HCT116 (cell line): ENCODE measurements around the gene DHX30. TPM values are rescaled to one million over a fixed set of nuclear protein-coding genes. Genes with fewer than 3 reads are reported as not detected.
A peak's percentile ranks its signal among the peaks of the same experiment; 100 is the strongest.

ENCODE experiments used
- ATAC-seq: fragments of 200-7000 bp; cut with Tn5 transposase; 2 replicates; pipeline ENCODE4 v1.9.1; 2020; ENCODE audit warnings: mild to moderate bottlenecking, moderate library complexity
- BruUV-seq: library from RNA; stranded (reverse); fragments of 400-500 nt; replicated peaks from 2 replicates; lab custom pipeline; 2021; lab: Mats Ljungman, UMichigan
- CTCF ChIA-PET: fragments of 300-600 bp; sonication (Branson Sonifier 250); formaldehyde crosslinking; loops from one replicate; lab custom pipeline; 2021; ENCODE audit warnings: antibody characterized with exemption; lab: Charles Lee
- POLR2A ChIA-PET: fragments of 300-600, 350-600 bp; sonication (Branson Sonifier 250); formaldehyde crosslinking; loops from one replicate; lab custom pipeline; 2021; ENCODE audit warnings: antibody characterized with exemption; lab: Charles Lee
- RAD21 ChIA-PET, 2 experiments: fragments of 300-600 bp; sonication (Branson Sonifier 250); formaldehyde crosslinking; loops; one replicate each; lab custom pipeline; 2023; ENCODE audit warnings: low total read pairs in 2 of 2; ENCODE audit not compliant: uncharacterized antibody in 2 of 2, unreplicated experiment in 2 of 2, low non-redundant PET in 1 of 2; lab: Charles Lee
- DNase-seq: peaks from one replicate; pipeline ENCODE4 v3.0.0-alpha.2; 2010; ENCODE audit warnings: low read depth, low spot score
- H2AFZ ChIP-seq: fragments of 200-600 bp; shearing (Covaris generic), sonication (generic); 2 replicates; pipeline ENCODE4 v1.6.1; 2017; ENCODE audit warnings: low read depth, mixed run types, mixed read lengths, antibody characterized with exemption, low read length; ENCODE audit not compliant: poor library complexity, severe bottlenecking
- H3K27ac ChIP-seq: 2 replicates; pipeline ENCODE4 v1.5.1; 2012; ENCODE audit warnings: low read depth, low read length
- H3K27me3 ChIP-seq: fragments of 200-600 bp; sonication (generic); 2 replicates; pipeline ENCODE4 v1.6.1; 2016; ENCODE audit warnings: mixed run types, low read length, mixed read lengths; ENCODE audit not compliant: insufficient read depth
- H3K36me3 ChIP-seq, 2 experiments: fragments of 200-500 bp in 1 of 2; fragments of 200-600 bp in 1 of 2; sonication (Bioruptor generic) in 1 of 2; sonication (generic) in 1 of 2; 2 replicates each; pipeline versions ENCODE4 v1.5.1 to v1.6.1; 2014 to 2016; ENCODE audit warnings: low read length in 2 of 2, inconsistent platforms in 1 of 2, mixed read lengths in 1 of 2, mixed run types in 1 of 2; ENCODE audit not compliant: insufficient read depth in 2 of 2, control insufficient read depth in 1 of 2
- H3K4me1 ChIP-seq, 2 experiments: fragments of 200-600 bp in 1 of 2; sonication (generic) in 1 of 2; 2 replicates each; pipeline versions ENCODE4 v1.5.1 to v1.6.1; 2012 to 2017; ENCODE audit warnings: low read length in 2 of 2, inconsistent platforms in 1 of 2, mild to moderate bottlenecking in 1 of 2, mixed read lengths in 1 of 2, mixed run types in 1 of 2, moderate library complexity in 1 of 2; ENCODE audit not compliant: insufficient read depth in 2 of 2, control insufficient read depth in 1 of 2
- H3K4me2 ChIP-seq: fragments of 200-600 bp; sonication (generic); 2 replicates; pipeline ENCODE4 v1.6.1; 2017; ENCODE audit warnings: mixed run types, low read length, mixed read lengths
- H3K4me3 ChIP-seq, 2 experiments: fragments of 200-600 bp in 1 of 2; sonication (generic) in 1 of 2; replicated peaks in 1 of 2; 2 replicates each; pipeline ENCODE4 v1.5.1; 2011 to 2016; ENCODE audit warnings: low read length in 2 of 2, control low read depth in 1 of 2, low read depth in 1 of 2, mild to moderate bottlenecking in 1 of 2, mixed read lengths in 1 of 2, mixed run types in 1 of 2
- H3K79me2 ChIP-seq: fragments of 200-600 bp; sonication (generic); 2 replicates; pipeline ENCODE4 v1.6.1; 2017; ENCODE audit warnings: mild to moderate bottlenecking, mixed run types, low read length, moderate library complexity, mixed read lengths; ENCODE audit not compliant: insufficient read depth
- H3K9ac ChIP-seq: fragments of 200-600 bp; sonication (generic); 2 replicates; pipeline ENCODE4 v1.6.1; 2016; ENCODE audit warnings: low read length, mixed read lengths
- H3K9me2 ChIP-seq: fragments of 200-600 bp; sonication (generic), shearing (Covaris generic); 2 replicates; pipeline ENCODE4 v1.6.1; 2017; ENCODE audit warnings: mixed run types, mild to moderate bottlenecking, moderate library complexity; ENCODE audit not compliant: insufficient read depth
- H3K9me3 ChIP-seq, 2 experiments: fragments of 200-500 bp in 1 of 2; fragments of 200-600 bp in 1 of 2; sonication (Bioruptor generic) in 1 of 2; sonication (generic) in 1 of 2; 2 replicates each; pipeline ENCODE4 v1.6.1; 2014 to 2017; ENCODE audit warnings: low read length in 2 of 2, mixed read lengths in 2 of 2, inconsistent platforms in 1 of 2, low read depth in 1 of 2, mild to moderate bottlenecking in 1 of 2, mixed run types in 1 of 2, moderate library complexity in 1 of 2; ENCODE audit not compliant: control insufficient read depth in 1 of 2, insufficient read depth in 1 of 2
- H4K20me1 ChIP-seq: fragments of 200-600 bp; sonication (generic), shearing (Covaris generic); 2 replicates; pipeline ENCODE4 v1.6.1; 2017; ENCODE audit warnings: mixed run types, mild to moderate bottlenecking, moderate library complexity; ENCODE audit not compliant: insufficient read depth
- CBX3 ChIP-seq: IDR thresholded peaks from 2 replicates; pipeline ENCODE4 v1.6.1; 2012; ENCODE audit warnings: low read depth
- ELF1 ChIP-seq: IDR thresholded peaks from 2 replicates; pipeline ENCODE4 v1.6.1; 2012; ENCODE audit warnings: low read depth, borderline replicate concordance
- FOSL1 ChIP-seq: IDR thresholded peaks from 2 replicates; pipeline ENCODE4 v1.6.1; 2012; ENCODE audit warnings: low read depth
- YY1 ChIP-seq: IDR thresholded peaks from 2 replicates; pipeline ENCODE4 v1.6.1; 2011; ENCODE audit warnings: low read length, low read depth, moderate library complexity, mild to moderate bottlenecking; ENCODE audit not compliant: insufficient replicate concordance; ENCODE audit errors: extremely low read depth
- ZFX ChIP-seq: fragments of 450-650 bp; IDR thresholded peaks from 2 replicates; pipeline ENCODE4 v1.6.1; 2017
- intact Hi-C: fragments of 100-400 bp; cut with micrococcal nuclease; formaldehyde crosslinking; loops from 2 replicates; pipeline ENCODE4 v1.10.0; 2022
- total RNA-seq: library from RNA; stranded (reverse); gene quantifications from one replicate; pipeline ENCODE4 v1.2.1, GENCODE V29; 2021; ENCODE audit not compliant: unreplicated experiment
- TF ChIP-seq, protein P1 (sequence below), 3 experiments: fragments of 200-600 bp in 1 of 3; sonication (generic) in 1 of 3; IDR thresholded peaks in 2 of 3; conservative IDR thresholded peaks in 1 of 3; 2 replicates each; pipeline ENCODE4 v1.5.1; 2012 to 2017; ENCODE audit warnings: low read depth in 2 of 3, low read length in 2 of 3, antibody characterized with exemption in 1 of 3, borderline replicate concordance in 1 of 3, control low read depth in 1 of 3, mild to moderate bottlenecking in 1 of 3, mixed read lengths in 1 of 3, mixed run types in 1 of 3, moderate library complexity in 1 of 3; ENCODE audit not compliant: insufficient read depth in 1 of 3
- TF ChIP-seq, protein P2 (sequence below): IDR thresholded peaks from 2 replicates; pipeline ENCODE4 v1.6.1; 2012

Gene DHX30
- total RNA-seq, 1 experiment from 2014 or later, result 114 TPM

DNA sequence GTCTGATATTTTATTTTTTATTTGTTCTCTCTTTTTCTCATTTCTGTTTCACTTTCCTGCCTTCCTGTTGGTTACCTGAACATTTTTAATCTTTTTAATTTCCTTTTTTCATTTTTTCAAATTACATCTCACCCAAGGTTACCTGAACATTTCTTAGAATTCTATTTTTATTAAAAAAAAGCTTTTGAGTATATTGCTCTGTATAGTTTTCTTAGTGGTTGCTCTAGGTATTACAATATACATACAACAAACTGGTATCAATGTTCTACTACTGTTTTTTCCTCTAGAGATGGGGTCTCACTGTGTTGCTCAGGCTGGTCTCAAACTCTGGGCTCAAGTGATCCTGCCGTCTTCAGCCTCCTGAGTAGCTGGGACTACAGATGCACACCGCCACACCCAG is 79.4 kb downstream of the DHX30 start:
- Histone ChIP-seq H3K27me3 (no peaks in the 10 kb centered on the region), H3K79me2 (no peaks in the 10 kb centered on the region), H3K36me3 (peaks cover 0 to 2% of the 10 kb centered on the region in 2 experiments; a peak in 2 of 4 replicates), H3K4me1 (0 out of 4 replicates have a peak, but pooled peaks cover 0 to 5% of the 10 kb centered on the region in 2 experiments), H3K9me3 (no peaks in the 10 kb centered on the region), H3K9me2 (no peaks in the 10 kb centered on the region), H2AFZ (no peak overlapping the region), H3K27ac (no peak overlapping the region), H3K9ac (no peak overlapping the region), H4K20me1 (no peaks in the 10 kb centered on the region), H3K4me2 (no peak overlapping the region), H3K4me3 (no peak overlapping the region)
- CTCF ChIA-PET, result no interaction called here
- intact Hi-C loops, result no loop called here
- DNase-seq (no peak), ATAC-seq (peak; percentile 55; the same call in 1 of the 2 replicates)
- no TSS peak for BruUV-seq
- POLR2A ChIA-PET, result no interaction called here
- RAD21 ChIA-PET, result no interaction called here
- TF ChIP-seq, protein P1, sequence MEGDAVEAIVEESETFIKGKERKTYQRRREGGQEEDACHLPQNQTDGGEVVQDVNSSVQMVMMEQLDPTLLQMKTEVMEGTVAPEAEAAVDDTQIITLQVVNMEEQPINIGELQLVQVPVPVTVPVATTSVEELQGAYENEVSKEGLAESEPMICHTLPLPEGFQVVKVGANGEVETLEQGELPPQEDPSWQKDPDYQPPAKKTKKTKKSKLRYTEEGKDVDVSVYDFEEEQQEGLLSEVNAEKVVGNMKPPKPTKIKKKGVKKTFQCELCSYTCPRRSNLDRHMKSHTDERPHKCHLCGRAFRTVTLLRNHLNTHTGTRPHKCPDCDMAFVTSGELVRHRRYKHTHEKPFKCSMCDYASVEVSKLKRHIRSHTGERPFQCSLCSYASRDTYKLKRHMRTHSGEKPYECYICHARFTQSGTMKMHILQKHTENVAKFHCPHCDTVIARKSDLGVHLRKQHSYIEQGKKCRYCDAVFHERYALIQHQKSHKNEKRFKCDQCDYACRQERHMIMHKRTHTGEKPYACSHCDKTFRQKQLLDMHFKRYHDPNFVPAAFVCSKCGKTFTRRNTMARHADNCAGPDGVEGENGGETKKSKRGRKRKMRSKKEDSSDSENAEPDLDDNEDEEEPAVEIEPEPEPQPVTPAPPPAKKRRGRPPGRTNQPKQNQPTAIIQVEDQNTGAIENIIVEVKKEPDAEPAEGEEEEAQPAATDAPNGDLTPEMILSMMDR (IDR thresholded peaks at IDR 0.05 in 2 of 3, conservative IDR thresholded peaks at IDR 0.05 in 1 of 3; ENCODE audit: borderline replicate concordance in 1 of 3, insufficient read depth in 1 of 3, low read depth in 2 of 3, low read length in 2 of 3), result peak in 1 of 3 experiments; percentile 23; a peak in 1 of 6 replicates
- TF ChIP-seq ZFX (no peak), ELF1 (no peak), FOSL1 (no peak)
- TF ChIP-seq, protein P2, sequence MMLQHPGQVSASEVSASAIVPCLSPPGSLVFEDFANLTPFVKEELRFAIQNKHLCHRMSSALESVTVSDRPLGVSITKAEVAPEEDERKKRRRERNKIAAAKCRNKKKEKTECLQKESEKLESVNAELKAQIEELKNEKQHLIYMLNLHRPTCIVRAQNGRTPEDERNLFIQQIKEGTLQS, result no peak

DNA sequence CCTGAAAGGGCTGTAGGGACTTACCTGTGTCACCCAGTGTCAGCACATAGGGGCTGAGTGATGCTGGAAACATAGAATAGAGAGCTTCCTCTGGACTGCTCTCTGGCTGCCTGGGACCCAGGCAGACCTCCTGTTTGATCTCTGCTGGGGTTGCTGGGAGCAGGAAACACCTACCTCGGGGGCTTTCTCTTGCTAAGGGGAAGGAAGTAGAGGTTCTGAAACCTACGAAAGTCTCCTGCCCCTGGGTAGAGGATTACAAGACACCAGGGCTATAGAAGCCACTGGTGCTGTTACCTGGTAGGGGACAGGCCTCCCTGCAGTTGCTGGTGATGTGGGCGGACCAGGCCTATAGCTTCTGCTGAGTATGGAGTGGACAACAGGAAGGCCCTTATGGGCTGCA is 81.7 kb downstream of the DHX30 start:
- Histone ChIP-seq H3K4me3 (no peak overlapping the region), H3K4me1 (0 out of 4 replicates have a peak, but pooled peaks cover 0 to 5% of the 10 kb centered on the region in 2 experiments), H3K27ac (no peak overlapping the region), H2AFZ (no peak overlapping the region), H3K79me2 (no peaks in the 10 kb centered on the region), H4K20me1 (no peaks in the 10 kb centered on the region), H3K4me2 (no peak overlapping the region), H3K27me3 (no peaks in the 10 kb centered on the region), H3K9ac (no peak overlapping the region), H3K9me2 (no peaks in the 10 kb centered on the region), H3K36me3 (no peaks in the 10 kb centered on the region), H3K9me3 (no peaks in the 10 kb centered on the region)
- intact Hi-C loops, result no loop called here
- TF ChIP-seq YY1 (no peak), CBX3 (no peak)
- no peak for ATAC-seq
- no TSS peak for BruUV-seq
- POLR2A ChIA-PET, result no interaction called here
- no peak for DNase-seq
- RAD21 ChIA-PET, result no interaction called here
- CTCF ChIA-PET, result no interaction called here
